CD4-positive, alpha-beta T cell (primary cell): ENCODE measurements around the gene PGAP1. TPM values are rescaled to one million over a fixed set of nuclear protein-coding genes. Genes with fewer than 3 reads are reported as not detected.
"Not testable (repeated sequence)": the region's sequence is repeated elsewhere in the genome, so short reads cannot be mapped to it uniquely, and the experiment has no call there.

ENCODE experiments used
- ATAC-seq: fragments of 200-7000 bp; cut with Tn5 transposase; one replicate; pipeline ENCODE4 v1.10.0; 2022; ENCODE audit warnings: mild to moderate bottlenecking; ENCODE audit not compliant: poor library complexity
- CTCF ChIA-PET: fragments of 350-600 bp; sonication (Branson Sonifier 250); formaldehyde crosslinking; loops from one replicate; lab custom pipeline; 2021; ENCODE audit warnings: antibody characterized with exemption, inconsistent platforms; lab: Charles Lee
- POLR2A ChIA-PET: fragments of 350-600 bp; sonication (Branson Sonifier 250); formaldehyde crosslinking; loops from one replicate; lab custom pipeline; 2021; ENCODE audit warnings: antibody characterized with exemption, inconsistent platforms; lab: Charles Lee
- DNase-seq, 14 experiments: peaks; one replicate each; pipeline ENCODE4 v3.0.0-alpha.2; 2013 to 2020; ENCODE audit warnings: mixed read lengths in 2 of 14
- H3K27ac ChIP-seq, 2 donors: one replicate each; pipeline versions ENCODE4 v1.5.1 to v1.7.0; 2013; ENCODE audit warnings: low read length in 2 of 2, low read depth in 1 of 2, mild to moderate bottlenecking in 1 of 2
- H3K27me3 ChIP-seq, 2 experiments: 1 replicate in 1 of 2; 2 replicates in 1 of 2; pipeline versions ENCODE4 v1.6.1 to v1.7.0; 2013; ENCODE audit warnings: low read length in 2 of 2, control low read depth in 1 of 2, mild to moderate bottlenecking in 1 of 2, moderate library complexity in 1 of 2; ENCODE audit not compliant: insufficient read depth in 2 of 2, control insufficient read depth in 1 of 2
- H3K36me3 ChIP-seq: one replicate; pipeline ENCODE4 v1.6.1; 2013; ENCODE audit warnings: low read length, control low read depth; ENCODE audit not compliant: insufficient read depth
- H3K4me1 ChIP-seq: one replicate; pipeline ENCODE4 v1.6.1; 2013; ENCODE audit warnings: low read length, control low read depth; ENCODE audit not compliant: insufficient read depth
- H3K4me3 ChIP-seq: one replicate; pipeline ENCODE4 v1.5.1; 2013; ENCODE audit warnings: mild to moderate bottlenecking, low read length, moderate library complexity
- H3K9me3 ChIP-seq, 2 experiments: 1 replicate in 1 of 2; 2 replicates in 1 of 2; pipeline versions ENCODE4 v1.6.1 to v1.7.0; 2013; ENCODE audit warnings: low read length in 2 of 2, mild to moderate bottlenecking in 2 of 2, control low read depth in 1 of 2, moderate library complexity in 1 of 2; ENCODE audit not compliant: control insufficient read depth in 1 of 2, insufficient read depth in 1 of 2
- H3K27ac Mint-ChIP-seq: one replicate; pipeline ENCODE4 v1.8.0; 2020; ENCODE audit warnings: mixed read lengths
- H3K27me3 Mint-ChIP-seq: one replicate; pipeline ENCODE4 v1.8.0; 2021; ENCODE audit warnings: mixed read lengths
- H3K36me3 Mint-ChIP-seq: one replicate; pipeline ENCODE4 v1.8.0; 2021; ENCODE audit warnings: low read depth, mixed read lengths
- H3K4me1 Mint-ChIP-seq: one replicate; pipeline ENCODE4 v1.8.0; 2021; ENCODE audit warnings: low read depth, mixed read lengths
- H3K4me3 Mint-ChIP-seq: one replicate; pipeline ENCODE4 v1.8.0; 2020; ENCODE audit warnings: mild to moderate bottlenecking, mixed read lengths
- H3K9me3 Mint-ChIP-seq: one replicate; pipeline ENCODE4 v1.8.0; 2020; ENCODE audit warnings: mixed read lengths
- intact Hi-C, 2 experiments: fragments of 100-400 bp; cut with DNase I in 1 of 2; cut with micrococcal nuclease in 1 of 2; formaldehyde crosslinking; loops; one replicate each; pipeline versions ENCODE4 v1.15.1 to v1.9.0; 2023 to 2025; cut with DNase I, micrococcal nuclease
- total RNA-seq, 174 experiments: library from RNA in 2 of 174; stranded (reverse) in 2 of 174; gene quantifications; one replicate each; pipeline ENCODE4 v1.2.3 and lab custom pipeline; 2021 to 2026
- TF ChIP-seq, protein P1 (sequence below): fragments of 200-600 bp; IDR thresholded peaks from one replicate; pipeline ENCODE4 v1.8.0; 2022; ENCODE audit warnings: antibody characterized with exemption, mild to moderate bottlenecking

Gene PGAP1
- total RNA-seq, 2 experiments from 2014 or later = 10.3 to 11.3 TPM

DNA sequence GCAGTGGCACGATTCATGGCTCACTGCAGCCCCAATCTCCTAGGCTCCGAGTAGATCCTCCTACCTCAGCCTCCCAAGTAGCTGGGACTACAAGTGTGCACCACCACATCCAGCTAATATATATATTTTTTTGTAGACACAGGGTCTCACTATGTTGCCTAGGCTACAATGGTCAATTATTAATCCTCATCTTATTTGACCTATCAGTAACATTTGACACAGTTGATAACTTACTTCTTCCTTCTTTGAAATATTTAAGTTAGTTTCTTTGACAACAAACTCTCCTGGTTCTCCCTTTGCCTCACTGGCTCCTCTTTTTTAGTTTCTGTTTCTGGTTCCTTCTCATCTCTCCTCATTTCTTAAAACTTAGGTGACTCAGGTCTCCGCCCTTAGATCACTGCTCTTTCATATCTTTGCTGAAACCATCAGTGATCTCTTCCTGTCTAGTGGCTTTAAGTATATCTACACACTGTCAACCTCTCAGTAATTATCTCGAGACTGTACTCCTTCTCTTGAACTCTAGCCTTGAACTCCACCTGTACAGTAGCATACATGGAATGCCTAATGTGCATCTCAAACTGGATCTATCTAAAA lies 11.5 kb downstream of the PGAP1 start:
- intact Hi-C loops = no loop called here
- Mint-ChIP-seq H3K4me1 (peaks cover 16% of the 10 kb centered on the region), H3K9me3 (no peaks in the 10 kb centered on the region), H3K27ac (peak overlapping the region; percentile 78), H3K27me3 (no peaks in the 10 kb centered on the region), H3K36me3 (peaks cover 20% of the 10 kb centered on the region), H3K4me3 (peak overlapping the region; percentile 9)
- TF ChIP-seq, protein P1, sequence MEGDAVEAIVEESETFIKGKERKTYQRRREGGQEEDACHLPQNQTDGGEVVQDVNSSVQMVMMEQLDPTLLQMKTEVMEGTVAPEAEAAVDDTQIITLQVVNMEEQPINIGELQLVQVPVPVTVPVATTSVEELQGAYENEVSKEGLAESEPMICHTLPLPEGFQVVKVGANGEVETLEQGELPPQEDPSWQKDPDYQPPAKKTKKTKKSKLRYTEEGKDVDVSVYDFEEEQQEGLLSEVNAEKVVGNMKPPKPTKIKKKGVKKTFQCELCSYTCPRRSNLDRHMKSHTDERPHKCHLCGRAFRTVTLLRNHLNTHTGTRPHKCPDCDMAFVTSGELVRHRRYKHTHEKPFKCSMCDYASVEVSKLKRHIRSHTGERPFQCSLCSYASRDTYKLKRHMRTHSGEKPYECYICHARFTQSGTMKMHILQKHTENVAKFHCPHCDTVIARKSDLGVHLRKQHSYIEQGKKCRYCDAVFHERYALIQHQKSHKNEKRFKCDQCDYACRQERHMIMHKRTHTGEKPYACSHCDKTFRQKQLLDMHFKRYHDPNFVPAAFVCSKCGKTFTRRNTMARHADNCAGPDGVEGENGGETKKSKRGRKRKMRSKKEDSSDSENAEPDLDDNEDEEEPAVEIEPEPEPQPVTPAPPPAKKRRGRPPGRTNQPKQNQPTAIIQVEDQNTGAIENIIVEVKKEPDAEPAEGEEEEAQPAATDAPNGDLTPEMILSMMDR = no peak
- Histone ChIP-seq H3K27ac (peak overlapping the region in 1 of 2 donors; percentile 56), H3K36me3 (peaks cover 6% of the 10 kb centered on the region), H3K4me3 (no peak overlapping the region), H3K9me3 (no peaks in the 10 kb centered on the region), H3K27me3 (no peaks in the 10 kb centered on the region), H3K4me1 (peaks cover 11% of the 10 kb centered on the region)
- ChIA-PET CTCF (no interaction called here), POLR2A (interaction anchor here (0.6 to 2.1 kb wide), 6 partner anchors 11 to 1033 kb away, joined by 3 to 21 read pairs (median 5); partner anchors contain the start of genes GTF3C3, PGAP1 and SF3B1)
- DNase-seq (peak in 5 of 14 experiments; percentile 17 to 77 (median 57)), ATAC-seq (peak; percentile 97)

DNA sequence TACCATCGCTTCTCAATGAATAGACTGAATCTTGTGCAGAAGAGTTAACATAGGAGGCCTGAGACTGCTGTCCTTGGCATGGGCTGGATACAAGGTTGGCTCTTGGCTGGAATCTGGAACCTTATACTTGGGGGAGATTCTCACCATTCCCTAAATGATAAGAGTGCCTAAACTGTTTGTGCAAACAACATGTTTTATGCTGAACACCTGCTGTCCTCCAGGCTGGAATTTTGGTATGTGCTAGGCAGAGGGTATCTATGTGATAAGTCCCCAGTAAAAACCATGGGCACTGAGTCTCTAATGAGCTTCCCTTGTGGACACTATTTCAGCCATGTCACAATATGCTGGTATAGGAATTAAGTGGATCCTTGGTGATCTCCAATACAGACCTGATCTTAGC lies 12.8 kb downstream of the PGAP1 start:
- Mint-ChIP-seq H3K27me3 (no peaks in the 10 kb centered on the region), H3K4me3 (no peak overlapping the region), H3K9me3 (no peaks in the 10 kb centered on the region), H3K27ac (peak overlapping the region; percentile 78), H3K4me1 (peaks cover 16% of the 10 kb centered on the region), H3K36me3 (peaks cover 15% of the 10 kb centered on the region)
- H3K36me3 ChIP-seq = peaks cover 6% of the 10 kb centered on the region
- peaks cover 11% of the 10 kb centered on the region for H3K4me1 ChIP-seq
- no peak overlapping the region for H3K27ac ChIP-seq
- ATAC-seq = no peak
- no peak for DNase-seq
- no peak overlapping the region for H3K4me3 ChIP-seq
- no peaks in the 10 kb centered on the region for H3K27me3 ChIP-seq
- TF ChIP-seq, protein P1 = no peak
- ChIA-PET POLR2A (no interaction called here), CTCF (no interaction called here)
- no peaks in the 10 kb centered on the region for H3K9me3 ChIP-seq
- intact Hi-C loops = no loop called here

DNA sequence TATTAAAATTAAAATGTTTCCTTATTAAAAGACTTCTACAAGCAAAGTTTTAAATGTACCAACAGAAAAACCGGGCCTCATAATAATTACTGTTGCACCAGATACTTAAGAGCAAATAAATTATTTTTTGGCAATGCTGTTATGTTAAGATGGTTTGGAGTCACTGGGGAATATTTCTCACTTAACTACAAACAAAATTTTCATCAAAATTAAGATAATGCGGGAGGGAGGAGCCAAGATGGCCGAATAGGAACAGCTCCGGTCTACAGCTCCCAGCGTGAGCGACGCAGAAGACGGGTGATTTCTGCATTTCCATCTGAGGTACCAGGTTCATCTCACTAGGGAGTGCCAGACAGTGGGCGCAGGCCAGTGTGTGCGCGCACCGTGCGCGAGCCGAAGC lies 21.1 kb downstream of the PGAP1 start:
- H3K4me1 ChIP-seq, H3K27ac ChIP-seq, DNase-seq, H3K36me3 ChIP-seq, POLR2A ChIA-PET, H3K4me3 ChIP-seq, CTCF ChIA-PET, ATAC-seq, intact Hi-C loops, H3K27ac Mint-ChIP-seq, H3K9me3 Mint-ChIP-seq, H3K27me3 ChIP-seq, H3K9me3 ChIP-seq, H3K4me3 Mint-ChIP-seq, H3K4me1 Mint-ChIP-seq, H3K27me3 Mint-ChIP-seq: not testable (repeated sequence)
- H3K36me3 Mint-ChIP-seq = peaks cover 25% of the 10 kb centered on the region

DNA sequence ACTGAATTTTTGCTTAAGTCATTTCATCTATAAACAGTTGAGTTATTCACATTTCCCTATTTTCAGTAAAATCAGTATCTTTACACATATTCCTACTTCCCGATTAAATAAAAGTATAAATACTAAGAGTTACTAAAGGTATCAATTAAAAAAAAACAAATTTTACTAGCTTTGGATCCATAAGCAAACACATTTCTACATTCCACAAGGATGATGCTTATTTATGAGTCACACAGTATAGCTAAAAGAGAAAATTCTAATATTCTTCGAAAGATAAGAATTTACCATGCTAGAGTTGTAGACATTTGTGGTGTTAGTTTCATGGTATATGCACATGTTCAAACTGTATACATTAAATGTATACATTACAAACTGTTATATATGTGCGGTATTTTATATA lies 23.7 kb downstream of the PGAP1 start:
- no peaks in the 10 kb centered on the region for H3K9me3 Mint-ChIP-seq
- peaks cover 5% of the 10 kb centered on the region for H3K36me3 ChIP-seq
- H3K4me1 ChIP-seq = no peaks in the 10 kb centered on the region
- POLR2A ChIA-PET = interaction anchor here (1.2 kb wide), 1 partner anchor 29 kb away, joined by 3 read pairs; no protein-coding TSS in a partner anchor
- no peak overlapping the region for H3K27ac ChIP-seq
- no peaks in the 10 kb centered on the region for H3K27me3 Mint-ChIP-seq
- TF ChIP-seq, protein P1 = no peak
- ATAC-seq (no peak), DNase-seq (no peak)
- no peak overlapping the region for H3K4me3 ChIP-seq
- no peaks in the 10 kb centered on the region for H3K27me3 ChIP-seq
- intact Hi-C loops = no loop called here
- CTCF ChIA-PET = no interaction called here
- H3K4me3 Mint-ChIP-seq = no peak overlapping the region
- no peaks in the 10 kb centered on the region for H3K9me3 ChIP-seq
- no peak overlapping the region for H3K27ac Mint-ChIP-seq
- no peaks in the 10 kb centered on the region for H3K4me1 Mint-ChIP-seq
- H3K36me3 Mint-ChIP-seq = peaks cover 33% of the 10 kb centered on the region
